ENCODE measurements around the gene UBD. TPM values are rescaled to one million over a fixed set of nuclear protein-coding genes. Genes with fewer than 3 reads are reported as not detected.
A peak's percentile ranks its signal among the peaks of the same experiment; 100 is the strongest.

Gene UBD
- total RNA-seq, 1 experiment from 2014 or later: not detected

DNA sequence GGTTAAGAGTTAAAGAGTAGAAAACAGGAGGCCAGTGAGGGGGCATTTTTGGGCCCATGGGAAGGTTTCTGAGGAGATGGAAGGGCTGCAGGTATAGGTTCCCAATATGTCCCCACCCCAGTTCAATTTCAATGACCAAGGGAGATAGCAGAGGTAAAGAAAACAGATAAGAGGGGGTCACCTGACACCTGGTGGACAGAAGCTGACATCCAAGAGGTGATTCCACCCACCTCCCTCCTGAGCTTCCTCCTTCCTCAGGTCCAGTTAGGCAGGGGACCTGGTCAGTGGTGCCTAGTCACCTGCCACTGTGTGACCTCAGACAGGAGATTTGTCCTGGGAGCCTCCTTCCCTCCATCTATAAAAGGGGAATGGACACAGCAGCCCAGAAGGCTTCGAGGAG lies 42.3 kb downstream of the UBD start:
- no peak overlapping the region for H3K4me3 ChIP-seq

DNA sequence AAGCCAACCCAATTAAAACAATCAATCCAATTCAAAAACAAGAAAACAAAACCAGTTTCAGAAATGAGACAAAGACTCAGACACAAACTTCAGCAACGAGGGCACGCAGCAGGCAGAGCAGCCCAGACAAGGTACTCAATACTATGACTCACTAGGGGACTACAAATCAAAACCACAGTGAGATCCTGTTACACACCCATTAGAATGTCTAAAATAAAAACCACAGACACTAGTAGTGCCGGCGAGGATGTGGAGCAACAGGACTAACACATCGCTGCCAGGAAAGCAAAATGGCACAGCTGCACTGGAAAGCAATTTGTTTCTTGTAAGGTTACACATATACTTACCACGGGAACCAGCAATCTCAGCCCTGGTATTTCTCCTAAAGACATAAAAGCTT lies 43.4 kb downstream of the UBD start:
- H3K27me3 ChIP-seq (ENCODE audit: insufficient read depth, low read depth): no peaks in the 10 kb centered on the region
- TF ChIP-seq EZH2 (IDR thresholded peaks at IDR 0.05; ENCODE audit: low read depth): no peak
- TF ChIP-seq, protein P1, sequence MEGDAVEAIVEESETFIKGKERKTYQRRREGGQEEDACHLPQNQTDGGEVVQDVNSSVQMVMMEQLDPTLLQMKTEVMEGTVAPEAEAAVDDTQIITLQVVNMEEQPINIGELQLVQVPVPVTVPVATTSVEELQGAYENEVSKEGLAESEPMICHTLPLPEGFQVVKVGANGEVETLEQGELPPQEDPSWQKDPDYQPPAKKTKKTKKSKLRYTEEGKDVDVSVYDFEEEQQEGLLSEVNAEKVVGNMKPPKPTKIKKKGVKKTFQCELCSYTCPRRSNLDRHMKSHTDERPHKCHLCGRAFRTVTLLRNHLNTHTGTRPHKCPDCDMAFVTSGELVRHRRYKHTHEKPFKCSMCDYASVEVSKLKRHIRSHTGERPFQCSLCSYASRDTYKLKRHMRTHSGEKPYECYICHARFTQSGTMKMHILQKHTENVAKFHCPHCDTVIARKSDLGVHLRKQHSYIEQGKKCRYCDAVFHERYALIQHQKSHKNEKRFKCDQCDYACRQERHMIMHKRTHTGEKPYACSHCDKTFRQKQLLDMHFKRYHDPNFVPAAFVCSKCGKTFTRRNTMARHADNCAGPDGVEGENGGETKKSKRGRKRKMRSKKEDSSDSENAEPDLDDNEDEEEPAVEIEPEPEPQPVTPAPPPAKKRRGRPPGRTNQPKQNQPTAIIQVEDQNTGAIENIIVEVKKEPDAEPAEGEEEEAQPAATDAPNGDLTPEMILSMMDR (conservative IDR thresholded peaks at IDR 0.05): no peak
- intact Hi-C loops (cut with micrococcal nuclease; ENCODE audit: unreplicated experiment): no loop called here
- H3F3A ChIP-seq (ENCODE audit: insufficient read depth, low read depth): no peaks in the 10 kb centered on the region
- CTCF ChIA-PET: no interaction called here
- H3K27ac ChIP-seq: no peak overlapping the region
- no peaks in the 10 kb centered on the region for H3K79me2 ChIP-seq (ENCODE audit: low read depth)
- BruUV-seq (replicated peaks): no TSS peak
- no peaks in the 10 kb centered on the region for H3K36me3 ChIP-seq (ENCODE audit: low read depth)
- no peaks in the 10 kb centered on the region for H4K20me1 ChIP-seq (ENCODE audit: insufficient read depth)
- no peak overlapping the region for H3K4me3 ChIP-seq
- no peak overlapping the region for H2AFZ ChIP-seq
- no peaks in the 10 kb centered on the region for H3K4me1 ChIP-seq (replicated peaks; ENCODE audit: insufficient read depth)
- no peaks in the 10 kb centered on the region for H3K9me2 ChIP-seq (ENCODE audit: insufficient read depth)
- H3K4me2 ChIP-seq: no peak overlapping the region
- H3K9me3 ChIP-seq (ENCODE audit: insufficient read depth, low read depth): no peaks in the 10 kb centered on the region
- DNase-seq: peak in 1 of 2 experiments; percentile 4
- POLR2A ChIA-PET (ENCODE audit: unreplicated experiment): no interaction called here

More for the DNA sequence above, 42.3 kb downstream of the UBD start:
- no peaks in the 10 kb centered on the region for H3K9me2 ChIP-seq (ENCODE audit: insufficient read depth)
- H3K36me3 ChIP-seq (ENCODE audit: low read depth): no peaks in the 10 kb centered on the region
- DNase-seq: no peak
- H3K4me2 ChIP-seq: no peak overlapping the region
- no peaks in the 10 kb centered on the region for H3K79me2 ChIP-seq (ENCODE audit: low read depth)
- no TSS peak for BruUV-seq (replicated peaks)
- ChIA-PET CTCF (no interaction called here), POLR2A (ENCODE audit: unreplicated experiment) (no interaction called here)
- H3F3A ChIP-seq (ENCODE audit: insufficient read depth, low read depth): no peaks in the 10 kb centered on the region
- H3K9me3 ChIP-seq (ENCODE audit: insufficient read depth, low read depth): no peaks in the 10 kb centered on the region
- TF ChIP-seq, protein P1 (conservative IDR thresholded peaks at IDR 0.05): no peak
- TF ChIP-seq EZH2 (IDR thresholded peaks at IDR 0.05; ENCODE audit: low read depth): no peak
- no peak overlapping the region for H2AFZ ChIP-seq
- no peaks in the 10 kb centered on the region for H3K27me3 ChIP-seq (ENCODE audit: insufficient read depth, low read depth)
- no peaks in the 10 kb centered on the region for H4K20me1 ChIP-seq (ENCODE audit: insufficient read depth)
- no peaks in the 10 kb centered on the region for H3K4me1 ChIP-seq (replicated peaks; ENCODE audit: insufficient read depth)
- intact Hi-C loops (cut with micrococcal nuclease; ENCODE audit: unreplicated experiment): no loop called here
- no peak overlapping the region for H3K27ac ChIP-seq

DNA sequence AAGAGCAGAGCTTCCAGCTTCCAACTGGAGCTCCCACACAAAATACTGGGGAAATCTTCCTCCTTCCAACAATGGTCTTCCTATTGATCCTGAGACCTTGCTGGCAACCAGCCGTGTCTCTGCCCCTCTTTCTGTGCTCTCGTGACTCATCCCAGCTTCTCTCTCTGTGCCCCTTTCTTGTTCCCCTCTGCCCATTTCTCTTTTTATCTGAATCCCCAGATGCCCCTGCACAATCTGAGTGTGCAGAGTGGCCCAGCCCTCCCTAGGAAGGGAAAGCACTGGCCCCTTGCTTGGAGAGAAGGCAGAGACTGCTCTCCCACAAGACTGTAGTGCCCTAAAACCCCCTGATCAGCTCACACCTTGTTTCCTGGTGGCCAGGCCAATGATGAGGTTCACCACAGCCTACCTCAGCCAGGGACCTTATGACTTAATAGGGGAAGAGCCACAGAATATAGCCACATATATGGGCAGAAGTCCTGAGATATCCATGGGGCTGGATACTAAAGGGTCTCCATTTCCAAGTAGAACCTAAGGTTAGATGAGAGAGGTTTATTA lies 48.7 kb downstream of the UBD start:
- ChIA-PET POLR2A (ENCODE audit: unreplicated experiment) (no interaction called here), CTCF (no interaction called here)
- no TSS peak for BruUV-seq (replicated peaks)
- Histone ChIP-seq H2AFZ (no peak overlapping the region), H3K4me3 (no peak overlapping the region), H3K27ac (no peak overlapping the region), H3K36me3 (ENCODE audit: low read depth) (no peaks in the 10 kb centered on the region), H4K20me1 (ENCODE audit: insufficient read depth) (no peaks in the 10 kb centered on the region), H3K9me2 (ENCODE audit: insufficient read depth) (no peaks in the 10 kb centered on the region), H3K4me1 (replicated peaks; ENCODE audit: insufficient read depth) (no peaks in the 10 kb centered on the region), H3K9me3 (ENCODE audit: insufficient read depth, low read depth) (no peaks in the 10 kb centered on the region), H3F3A (ENCODE audit: insufficient read depth, low read depth) (no peaks in the 10 kb centered on the region), H3K79me2 (ENCODE audit: low read depth) (no peaks in the 10 kb centered on the region), H3K4me2 (no peak overlapping the region), H3K27me3 (ENCODE audit: insufficient read depth, low read depth) (0 out of 2 replicates have a peak, but pooled peaks cover 6% of the 10 kb centered on the region)
- TF ChIP-seq, protein P1 (conservative IDR thresholded peaks at IDR 0.05): no peak
- TF ChIP-seq EZH2 (IDR thresholded peaks at IDR 0.05; ENCODE audit: low read depth): no peak
- intact Hi-C loops (cut with micrococcal nuclease; ENCODE audit: unreplicated experiment): no loop called here
- DNase-seq: no peak
